Activated CD8-positive, alpha-beta memory T cell treated with anti-CD3 and anti-CD28 coated beads, Interleukin-2, amount 10 ng/mL, durations not matched to agents 7 days and 5 days (primary cell): Measurements from ENCODE around the gene AMELX. TPM values are rescaled to one million over a fixed set of nuclear protein-coding genes. Genes with fewer than 3 reads are reported as not detected.

Source experiments
- ATAC-seq: fragments of 150-1000 bp; cut with Tn5 transposase; one replicate; pipeline ENCODE4 v1.10.0; 2021; ENCODE audit warnings: moderate library complexity
- CTCF ChIA-PET: fragments of 350-600 bp; sonication (Branson Sonifier 250); formaldehyde crosslinking; loops from one replicate; lab custom pipeline; 2021; ENCODE audit warnings: antibody characterized with exemption; lab: Charles Lee
- DNase-seq: peaks from one replicate; pipeline ENCODE4 v3.0.0-alpha.2; 2020
- H3K27ac Mint-ChIP-seq: one replicate; pipeline ENCODE4 v1.8.0; 2021; ENCODE audit warnings: mild to moderate bottlenecking, mixed read lengths
- H3K27me3 Mint-ChIP-seq: one replicate; pipeline ENCODE4 v1.8.0; 2021; ENCODE audit warnings: mixed read lengths
- H3K36me3 Mint-ChIP-seq: one replicate; pipeline ENCODE4 v1.8.0; 2021; ENCODE audit warnings: mild to moderate bottlenecking, mixed read lengths
- H3K4me1 Mint-ChIP-seq: one replicate; pipeline ENCODE4 v1.8.0; 2021; ENCODE audit warnings: mixed read lengths
- H3K4me3 Mint-ChIP-seq: one replicate; pipeline ENCODE4 v1.8.0; 2021; ENCODE audit warnings: mild to moderate bottlenecking, moderate library complexity, mixed read lengths
- H3K9me3 Mint-ChIP-seq: one replicate; pipeline ENCODE4 v1.8.0; 2022; ENCODE audit warnings: low read depth, mixed read lengths
- total RNA-seq, 2 experiments: library from RNA; stranded (reverse); gene quantifications; one replicate each; pipeline ENCODE4 v1.2.3, GENCODE V29; 2021

AMELX gene
- total RNA-seq, 2 experiments from 2014 or later = not detected

- no peak for ATAC-seq
- Mint-ChIP-seq H3K27me3 (no peaks in the 10 kb centered on the region), H3K4me3 (no peak overlapping the region), H3K27ac (no peak overlapping the region), H3K36me3 (no peaks in the 10 kb centered on the region), H3K9me3 (no peaks in the 10 kb centered on the region), H3K4me1 (no peaks in the 10 kb centered on the region)
- no peak for DNase-seq
- CTCF ChIA-PET = no interaction called here
Measured at GRCh38 chrX:11329021-11329420, 35.8 kb downstream of the AMELX start.

GRCh38 chrX:11331788-11332187, 38.6 kb downstream of the AMELX start:
- Mint-ChIP-seq H3K27ac (no peak overlapping the region), H3K9me3 (no peaks in the 10 kb centered on the region), H3K4me3 (no peak overlapping the region), H3K27me3 (no peaks in the 10 kb centered on the region), H3K36me3 (no peaks in the 10 kb centered on the region), H3K4me1 (no peaks in the 10 kb centered on the region)
- DNase-seq (no peak), ATAC-seq (no peak)
- CTCF ChIA-PET = no interaction called here

- Mint-ChIP-seq H3K27ac (no peak overlapping the region), H3K4me3 (no peak overlapping the region), H3K36me3 (no peaks in the 10 kb centered on the region), H3K27me3 (no peaks in the 10 kb centered on the region), H3K9me3 (no peaks in the 10 kb centered on the region), H3K4me1 (no peaks in the 10 kb centered on the region)
- CTCF ChIA-PET = no interaction called here
- ATAC-seq = no peak
- DNase-seq = no peak
Measured at GRCh38 chrX:11334165-11334564, 41.0 kb downstream of the AMELX start.

GRCh38 chrX:11336201-11336600, 43.0 kb downstream of the AMELX start:
- CTCF ChIA-PET = no interaction called here
- H3K9me3 Mint-ChIP-seq = no peaks in the 10 kb centered on the region

GRCh38 chrX:11337292-11338009, 44.2 kb downstream of the AMELX start:
- Mint-ChIP-seq H3K27ac (no peak overlapping the region), H3K36me3 (no peaks in the 10 kb centered on the region), H3K9me3 (no peaks in the 10 kb centered on the region), H3K27me3 (no peaks in the 10 kb centered on the region), H3K4me3 (no peak overlapping the region), H3K4me1 (peaks cover 3% of the 10 kb centered on the region)
- DNase-seq (no peak), ATAC-seq (no peak)
- CTCF ChIA-PET = no interaction called here

More at GRCh38 chrX:11336201-11336600, 43.0 kb downstream of the AMELX start:
- DNase-seq (no peak), ATAC-seq (no peak)
- Mint-ChIP-seq H3K27me3 (no peaks in the 10 kb centered on the region), H3K4me1 (no peaks in the 10 kb centered on the region), H3K4me3 (no peak overlapping the region), H3K36me3 (no peaks in the 10 kb centered on the region), H3K27ac (no peak overlapping the region)

- Mint-ChIP-seq H3K4me3 (no peak overlapping the region), H3K27me3 (no peaks in the 10 kb centered on the region), H3K27ac (no peak overlapping the region), H3K36me3 (no peaks in the 10 kb centered on the region), H3K9me3 (no peaks in the 10 kb centered on the region), H3K4me1 (peaks cover 3% of the 10 kb centered on the region)
- ATAC-seq (no peak), DNase-seq (no peak)
- CTCF ChIA-PET = no interaction called here
Measured at GRCh38 chrX:11341274-11342201, 48.3 kb downstream of the AMELX start.

- Mint-ChIP-seq H3K9me3 (no peaks in the 10 kb centered on the region), H3K36me3 (no peaks in the 10 kb centered on the region), H3K4me1 (peaks cover 3% of the 10 kb centered on the region), H3K27ac (no peak overlapping the region), H3K27me3 (no peaks in the 10 kb centered on the region), H3K4me3 (no peak overlapping the region)
- ATAC-seq = no peak
- CTCF ChIA-PET = no interaction called here
- no peak for DNase-seq
Measured at GRCh38 chrX:11342673-11343072, 49.5 kb downstream of the AMELX start.

- Mint-ChIP-seq H3K27ac (no peak overlapping the region), H3K36me3 (no peaks in the 10 kb centered on the region), H3K9me3 (no peaks in the 10 kb centered on the region), H3K4me3 (no peak overlapping the region), H3K27me3 (no peaks in the 10 kb centered on the region), H3K4me1 (peaks cover 3% of the 10 kb centered on the region)
- DNase-seq = no peak
- no peak for ATAC-seq
- CTCF ChIA-PET = no interaction called here
Measured at GRCh38 chrX:11346121-11346682, 53.0 kb downstream of the AMELX start.

GRCh38 chrX:11347300-11347699, 54.1 kb downstream of the AMELX start:
- no peaks in the 10 kb centered on the region for H3K4me1 Mint-ChIP-seq
- H3K27me3 Mint-ChIP-seq = no peaks in the 10 kb centered on the region
- ATAC-seq (no peak), DNase-seq (no peak)
- CTCF ChIA-PET = no interaction called here
- no peaks in the 10 kb centered on the region for H3K36me3 Mint-ChIP-seq
- H3K4me3 Mint-ChIP-seq = no peak overlapping the region
- H3K27ac Mint-ChIP-seq = no peak overlapping the region
- no peaks in the 10 kb centered on the region for H3K9me3 Mint-ChIP-seq

GRCh38 chrX:11349020-11349419, 55.8 kb downstream of the AMELX start:
- CTCF ChIA-PET = no interaction called here
- H3K27me3 Mint-ChIP-seq = no peaks in the 10 kb centered on the region
- no peak overlapping the region for H3K4me3 Mint-ChIP-seq
- no peaks in the 10 kb centered on the region for H3K4me1 Mint-ChIP-seq
- no peak for DNase-seq
- H3K9me3 Mint-ChIP-seq = no peaks in the 10 kb centered on the region
- H3K27ac Mint-ChIP-seq = no peak overlapping the region
- no peaks in the 10 kb centered on the region for H3K36me3 Mint-ChIP-seq
- ATAC-seq = no peak

GRCh38 chrX:11349661-11350337, 56.6 kb downstream of the AMELX start:
- DNase-seq = no peak
- Mint-ChIP-seq H3K4me1 (no peaks in the 10 kb centered on the region), H3K27me3 (no peaks in the 10 kb centered on the region), H3K9me3 (no peaks in the 10 kb centered on the region), H3K36me3 (no peaks in the 10 kb centered on the region), H3K27ac (no peak overlapping the region), H3K4me3 (no peak overlapping the region)
- no peak for ATAC-seq
- CTCF ChIA-PET = no interaction called here
